HG03565 (cell line): ENCODE measurements around the gene TSC1.
"Not testable (repeated sequence)": the region's sequence is repeated elsewhere in the genome, so short reads cannot be mapped to it uniquely, and the experiment has no call there.

Experiments
- ATAC-seq: cut with Tn5 transposase; IDR thresholded peaks from one replicate; pipeline ENCODE4 v1.9.1; 2021; ENCODE audit warnings: mild to moderate bottlenecking, moderate library complexity; ENCODE audit not compliant: unreplicated experiment

TSC1 gene

GRCh38 chr9:132978112-132978450 lies 33.7 kb upstream of the TSC1 start:
- no peak for ATAC-seq

DNA sequence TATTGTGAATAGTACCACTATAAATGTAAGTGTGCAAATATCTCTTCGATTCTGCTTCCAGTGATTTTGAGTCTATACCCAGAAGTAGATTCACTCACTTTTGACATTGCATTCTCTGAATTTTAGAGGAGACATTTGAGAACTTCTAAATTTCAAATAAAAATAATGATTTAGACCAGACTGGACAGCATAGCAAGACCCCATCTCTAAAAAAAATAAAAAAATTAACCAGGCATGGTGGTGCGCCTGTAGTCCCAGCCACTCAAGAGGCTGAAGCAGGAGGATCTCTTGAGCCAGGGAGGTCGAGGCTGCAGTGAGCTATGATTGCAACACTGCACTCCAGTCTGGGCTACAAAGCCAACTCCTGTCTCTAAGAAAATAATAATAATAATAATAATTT lies 32.2 kb upstream of the TSC1 start:
- no peak for ATAC-seq

- no peak for ATAC-seq
Observed at GRCh38 chr9:132975961-132976360, 31.5 kb upstream of the TSC1 start.

GRCh38 chr9:132973713-132974112 lies 29.3 kb upstream of the TSC1 start:
- ATAC-seq, result no peak

GRCh38 chr9:132973166-132973565 lies 28.8 kb upstream of the TSC1 start:
- no peak for ATAC-seq

DNA sequence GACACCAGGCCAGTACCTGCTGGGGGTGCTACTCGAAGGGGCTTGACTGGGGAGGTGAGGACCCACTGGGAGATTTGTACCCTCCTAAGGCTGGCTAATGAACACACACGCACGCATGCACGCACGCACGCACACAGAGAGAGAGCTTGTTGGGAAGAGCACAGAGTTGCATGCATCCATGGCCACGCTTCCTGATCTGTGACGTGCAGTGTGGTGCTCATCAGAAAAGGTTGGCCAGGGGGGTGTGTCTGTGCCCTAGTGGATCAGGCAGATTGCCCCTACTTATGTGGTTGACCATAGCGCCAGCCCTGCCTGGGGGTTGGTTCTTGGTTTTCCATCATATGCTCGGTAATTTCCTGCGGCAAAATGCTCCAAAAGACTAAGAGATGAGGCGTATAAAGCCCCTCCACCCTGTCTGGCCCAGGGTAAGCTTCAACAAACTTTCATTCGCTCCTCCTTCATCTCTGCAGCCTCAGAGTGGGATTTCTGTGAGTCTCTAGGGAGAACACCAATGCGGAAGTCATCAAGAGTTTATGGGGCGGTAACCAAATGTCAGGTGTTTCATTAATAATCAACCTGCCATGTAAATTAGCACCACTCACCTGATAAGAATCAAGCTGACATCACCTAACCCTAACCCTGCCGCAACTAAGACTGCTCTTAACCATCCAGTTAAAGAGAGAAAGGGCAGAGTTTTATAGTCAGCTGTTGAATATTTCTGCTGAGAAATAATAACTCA lies 26.1 kb upstream of the TSC1 start:
- ATAC-seq, result no peak

DNA sequence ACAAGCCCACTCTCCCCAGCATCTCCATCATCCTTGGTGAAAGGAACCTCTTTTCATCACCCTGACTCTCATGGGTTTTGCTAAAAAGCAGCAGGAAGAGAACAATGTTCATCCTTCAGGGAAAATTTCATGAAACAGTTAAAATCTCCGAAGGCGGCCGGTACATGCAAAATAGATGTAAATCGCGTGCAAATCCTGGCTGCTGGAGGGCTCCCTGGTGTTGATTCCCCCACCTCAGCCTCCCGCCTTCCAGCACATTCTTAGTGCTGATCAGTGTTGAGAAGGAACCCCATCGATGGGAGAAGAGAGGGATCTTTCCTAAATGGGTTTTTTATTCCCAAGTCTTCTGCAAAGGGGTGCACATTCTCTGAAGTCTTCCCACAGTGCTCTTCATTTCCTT lies 25.4 kb upstream of the TSC1 start:
- no peak for ATAC-seq

- not testable (repeated sequence) for ATAC-seq
Observed at GRCh38 chr9:132967908-132968307, 23.5 kb upstream of the TSC1 start.

DNA sequence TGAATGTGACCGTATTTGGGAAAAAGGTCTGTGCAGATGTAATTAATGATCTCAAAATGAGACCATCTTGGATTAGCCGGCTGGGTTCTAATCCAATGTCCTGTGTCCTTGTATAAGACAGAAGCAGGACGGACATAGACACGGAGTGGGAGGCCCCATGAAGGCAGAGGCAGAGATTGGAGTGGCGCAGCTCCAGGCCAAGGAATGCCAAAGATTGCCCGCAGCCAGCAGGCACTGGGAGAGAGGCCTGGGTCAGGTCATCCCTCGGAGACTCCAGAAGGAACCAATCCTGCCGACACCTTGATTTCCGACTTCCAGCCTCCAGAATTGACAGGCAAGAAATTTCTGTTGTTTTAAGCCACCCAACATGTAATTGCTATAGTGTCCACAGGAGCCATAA lies 21.1 kb upstream of the TSC1 start:
- ATAC-seq, result no peak

GRCh38 chr9:132961002-132961401 lies 16.6 kb upstream of the TSC1 start:
- no peak for ATAC-seq

GRCh38 chr9:132957805-132958204 lies 13.4 kb upstream of the TSC1 start:
- ATAC-seq, result no peak

DNA sequence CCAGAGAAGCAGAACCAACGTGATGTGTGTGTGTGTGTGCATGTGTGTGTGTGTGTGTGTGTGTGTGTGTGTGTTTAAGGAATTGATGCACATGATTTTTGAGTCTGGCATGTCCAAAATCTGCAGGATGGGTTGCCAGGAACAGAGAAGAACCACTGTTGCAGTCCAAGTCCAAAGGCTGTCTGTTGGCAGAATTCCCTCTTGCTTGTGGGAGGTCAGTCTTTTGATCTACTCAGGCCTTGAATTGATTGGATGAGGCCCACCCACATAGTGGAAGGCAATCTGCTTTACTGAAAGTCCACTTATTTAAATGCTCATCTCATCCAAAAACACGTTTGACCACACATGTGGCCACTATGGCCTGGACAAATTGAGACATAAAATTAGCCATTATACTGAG lies 11.4 kb upstream of the TSC1 start:
- ATAC-seq, result no peak

- no peak for ATAC-seq
Observed at GRCh38 chr9:132955123-132955522, 10.7 kb upstream of the TSC1 start.

GRCh38 chr9:132949709-132950108 lies 5.3 kb upstream of the TSC1 start:
- no peak for ATAC-seq

DNA sequence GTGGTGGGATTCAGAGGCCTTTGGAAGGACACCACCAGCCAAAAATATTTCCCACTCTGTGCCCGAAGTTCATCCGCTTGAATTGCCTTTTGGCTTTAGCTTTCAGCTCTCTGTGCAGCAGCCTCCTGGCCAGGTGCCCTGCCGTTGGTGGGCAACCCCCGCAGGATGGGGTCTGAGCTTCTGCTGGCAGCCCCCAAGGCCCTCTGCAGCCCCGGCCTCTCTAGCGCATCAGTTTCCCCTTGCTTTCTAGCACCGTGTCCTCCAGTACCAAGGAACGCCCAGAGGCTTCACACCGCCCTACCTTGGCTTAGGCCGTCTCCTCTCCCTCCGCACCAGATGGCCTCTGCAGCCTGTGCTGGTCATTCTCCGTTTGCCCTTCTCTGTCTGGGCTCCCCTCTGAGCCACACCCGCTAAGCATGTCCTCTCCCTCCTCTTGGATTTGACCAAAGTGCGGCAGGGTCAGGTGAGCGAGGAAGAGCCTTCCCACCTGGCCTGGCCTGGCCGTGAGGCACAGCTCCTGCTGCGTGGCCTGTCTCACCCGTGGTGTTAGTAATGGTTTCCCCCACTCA lies 4.2 kb upstream of the TSC1 start:
- ATAC-seq, result no peak

DNA sequence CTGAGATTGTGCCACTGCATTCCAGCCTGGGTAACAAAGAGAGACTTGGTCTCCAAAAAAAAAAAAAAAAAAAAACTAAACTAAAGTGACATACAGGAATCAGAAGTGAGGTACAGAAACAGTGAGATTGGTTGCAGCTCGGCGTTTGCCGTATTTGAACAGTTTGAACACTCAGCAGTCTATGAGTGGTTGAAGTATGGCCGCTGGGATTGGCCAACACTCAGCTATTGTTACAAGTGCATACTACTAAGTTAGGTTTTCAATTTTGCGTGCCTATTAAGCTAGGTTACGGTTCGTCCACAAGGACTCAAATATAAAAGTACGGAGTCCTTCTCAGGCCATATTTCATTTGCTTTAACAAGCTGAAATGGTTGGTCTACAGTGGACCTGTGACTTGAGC lies 3.3 kb upstream of the TSC1 start:
- no peak for ATAC-seq

DNA sequence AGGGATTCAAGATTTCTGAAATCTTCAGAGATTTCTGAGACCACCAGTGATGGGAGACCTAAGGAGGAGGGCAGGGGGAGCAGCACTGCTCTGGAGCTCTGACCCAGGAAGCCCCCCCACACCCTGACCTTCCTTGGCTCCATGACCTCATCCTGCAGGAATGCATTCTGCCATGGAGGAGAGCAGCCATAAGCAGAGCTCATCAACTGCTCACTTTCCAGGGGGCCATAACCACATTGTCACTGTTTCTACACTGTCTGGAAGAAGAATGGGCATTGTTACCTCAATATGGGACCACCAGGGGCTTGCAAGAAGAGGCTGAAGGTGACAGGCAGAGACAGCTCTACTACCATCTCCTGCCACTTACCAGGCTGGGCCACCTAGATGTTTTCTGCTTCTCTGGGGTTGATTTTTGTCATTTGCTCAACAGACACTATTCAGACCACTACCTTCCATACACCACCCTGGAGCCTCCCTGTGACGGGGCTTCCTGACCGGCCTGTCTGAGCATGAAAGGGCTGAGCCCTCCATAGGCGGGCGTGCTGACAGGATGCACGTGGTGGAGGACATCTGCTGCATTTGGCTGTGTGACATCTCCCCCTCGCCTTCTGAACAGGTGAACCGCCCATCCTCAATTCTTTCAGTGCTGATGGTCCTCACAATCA lies 2.3 kb upstream of the TSC1 start:
- no peak for ATAC-seq

- ATAC-seq, result no peak
Observed at GRCh38 chr9:132946211-132946610, 1.8 kb upstream of the TSC1 start.

GRCh38 chr9:132945186-132946130 lies 1.0 kb upstream of the TSC1 start:
- no peak for ATAC-seq

- peak; percentile 4 for ATAC-seq
Observed at GRCh38 chr9:132943651-132944293, 644 bp downstream of the TSC1 start.
